ENCODE data around the gene KRTAP13-3. TPM values are rescaled to one million over a fixed set of nuclear protein-coding genes. Genes with fewer than 3 reads are reported as not detected.
A peak's percentile ranks its signal among the peaks of the same experiment; 100 is the strongest.

Gene KRTAP13-3, protein sequence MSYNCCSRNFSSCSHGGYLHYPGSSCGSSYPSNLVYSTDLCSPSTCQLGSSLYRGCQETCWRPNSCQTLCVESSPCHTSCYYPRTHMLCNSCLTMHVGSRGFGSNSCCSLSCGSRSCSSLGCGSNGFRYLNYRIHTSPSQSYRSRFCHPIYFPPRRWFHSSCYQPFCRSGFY
- total RNA-seq (not detected), polyA plus RNA-seq (not detected)

DNA sequence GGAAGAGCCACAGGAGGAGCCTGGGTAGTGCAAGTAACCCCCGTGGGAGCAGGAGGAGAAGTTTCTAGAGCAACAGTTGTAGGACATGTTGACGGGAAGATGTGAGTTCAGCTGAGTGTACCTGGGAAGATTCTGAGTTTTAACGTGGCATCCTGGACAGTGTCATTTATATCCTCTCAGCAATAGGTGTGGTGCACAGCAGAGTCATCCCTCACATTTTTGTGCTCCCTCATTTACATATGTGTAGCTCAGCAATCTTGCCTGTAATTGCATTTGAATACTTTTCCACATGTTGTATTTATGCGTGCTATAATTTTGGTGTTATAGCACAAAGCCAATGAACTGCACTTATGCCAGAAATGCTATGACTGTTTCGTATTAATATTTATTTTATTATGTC, at the start of gene KRTAP13-3:
Gene KRTAP13-3, minus strand, starts transcription at position 101 of the 400 bp plus-strand sequence. Its CDS starts 14 bp downstream, at position 87.
- no peaks in the 10 kb centered on the region for H3K4me1 ChIP-seq (ENCODE audit: control insufficient read depth, insufficient read depth, low read length, poor library complexity, severe bottlenecking)
- Mint-ChIP-seq H3K9me3 (peaks cover 0 to 2% (median 0%) of the 10 kb centered on the region in 7 donors), H3K36me3 (no peaks in the 10 kb centered on the region), H3K27ac (no peak within 1 kb of the TSS), H3K27me3 (no peaks in the 10 kb centered on the region), H3K4me1 (no peaks in the 10 kb centered on the region), H3K4me3 (no peak within 1 kb of the TSS)
- DNase-seq (no peak), ATAC-seq (ENCODE audit: low read depth in 2 of 2) (no peak)
- H3K4me3 ChIP-seq (ENCODE audit: low read depth, low read length), result no peak within 1 kb of the TSS
- no peaks in the 10 kb centered on the region for H3K36me3 ChIP-seq (ENCODE audit: control insufficient read depth, insufficient read depth, low read length)
- no peak within 1 kb of the TSS for H3K27ac ChIP-seq (ENCODE audit: insufficient read depth, low read length, poor library complexity, severe bottlenecking)
- H3K9me3 ChIP-seq (ENCODE audit: control insufficient read depth in 2 of 2, low read length in 2 of 2), result no peaks in the 10 kb centered on the region
- no peaks in the 10 kb centered on the region for H3K27me3 ChIP-seq (ENCODE audit: control insufficient read depth, insufficient read depth, low read length)

- no peaks in the 10 kb centered on the region for H3K27me3 Mint-ChIP-seq
- no peaks in the 10 kb centered on the region for H3K36me3 ChIP-seq (ENCODE audit: control insufficient read depth, insufficient read depth, low read length)
- H3K4me1 Mint-ChIP-seq, result no peaks in the 10 kb centered on the region
- no peaks in the 10 kb centered on the region for H3K4me1 ChIP-seq (ENCODE audit: control insufficient read depth, insufficient read depth, low read length, poor library complexity, severe bottlenecking)
- no peaks in the 10 kb centered on the region for H3K9me3 ChIP-seq (ENCODE audit: control insufficient read depth in 2 of 2, low read length in 2 of 2)
- H3K4me3 ChIP-seq (ENCODE audit: low read depth, low read length), result no peak overlapping the region
- H3K27me3 ChIP-seq (ENCODE audit: control insufficient read depth, insufficient read depth, low read length), result no peaks in the 10 kb centered on the region
- DNase-seq (no peak), ATAC-seq (ENCODE audit: low read depth in 2 of 2) (no peak)
- no peaks in the 10 kb centered on the region for H3K36me3 Mint-ChIP-seq
- no peak overlapping the region for H3K27ac Mint-ChIP-seq
- H3K4me3 Mint-ChIP-seq, result no peak overlapping the region
- no peak overlapping the region for H3K27ac ChIP-seq (ENCODE audit: insufficient read depth, low read length, poor library complexity, severe bottlenecking)
- H3K9me3 Mint-ChIP-seq, result peaks cover 0 to 3% (median 0%) of the 10 kb centered on the region in 7 donors
Observed at GRCh38 chr21:30468900-30469714, 43.4 kb upstream of the KRTAP13-3 start.

DNA sequence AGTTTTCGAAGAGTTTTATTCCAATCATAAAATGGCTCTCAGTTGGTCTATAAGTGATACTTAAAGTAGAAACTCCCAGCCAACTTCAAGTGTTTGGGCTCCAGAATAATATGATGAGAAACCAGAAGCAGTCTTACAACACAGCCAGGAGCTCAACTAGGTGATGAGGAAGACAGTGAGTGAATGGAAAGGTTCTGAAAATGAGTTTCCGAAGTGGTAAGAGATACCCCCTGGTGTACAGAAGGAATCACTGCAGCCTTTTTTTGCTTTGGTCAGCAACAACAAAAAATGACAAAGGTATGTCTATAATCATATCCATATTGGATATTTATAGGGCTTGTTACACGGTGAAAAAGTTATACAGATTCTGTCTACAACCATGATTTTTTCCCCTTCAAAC, 38.0 kb upstream of the KRTAP13-3 start:
- Mint-ChIP-seq H3K4me3 (no peak overlapping the region), H3K27me3 (no peaks in the 10 kb centered on the region), H3K9me3 (peaks cover 0 to 3% (median 0%) of the 10 kb centered on the region in 7 donors), H3K36me3 (no peaks in the 10 kb centered on the region), H3K27ac (no peak overlapping the region), H3K4me1 (no peaks in the 10 kb centered on the region)
- no peaks in the 10 kb centered on the region for H3K9me3 ChIP-seq (ENCODE audit: control insufficient read depth in 2 of 2, low read length in 2 of 2)
- no peaks in the 10 kb centered on the region for H3K36me3 ChIP-seq (ENCODE audit: control insufficient read depth, insufficient read depth, low read length)
- ATAC-seq (ENCODE audit: low read depth in 2 of 2) (no peak), DNase-seq (peak in 1 of 3 donors; percentile 2)
- no peak overlapping the region for H3K27ac ChIP-seq (ENCODE audit: insufficient read depth, low read length, poor library complexity, severe bottlenecking)
- no peak overlapping the region for H3K4me3 ChIP-seq (ENCODE audit: low read depth, low read length)
- H3K4me1 ChIP-seq (ENCODE audit: control insufficient read depth, insufficient read depth, low read length, poor library complexity, severe bottlenecking), result no peaks in the 10 kb centered on the region
- H3K27me3 ChIP-seq (ENCODE audit: control insufficient read depth, insufficient read depth, low read length), result no peaks in the 10 kb centered on the region

DNA sequence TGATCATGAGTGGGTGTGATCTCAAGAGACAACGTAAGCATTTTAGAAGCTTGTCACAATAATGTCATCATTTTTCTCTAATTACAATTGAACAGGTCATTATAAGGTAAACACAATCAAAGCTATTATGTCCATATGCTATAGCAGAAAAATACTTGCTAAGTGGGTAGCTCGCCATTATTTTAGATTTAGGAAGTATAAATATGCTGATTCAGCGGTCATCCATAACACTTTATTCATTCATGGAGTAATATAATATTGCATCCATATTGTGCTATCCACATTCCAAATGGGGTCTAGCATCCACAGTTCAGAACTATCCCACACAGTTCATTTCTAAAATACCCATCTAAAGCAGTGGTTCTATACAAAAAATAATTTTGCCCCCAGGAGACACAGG, 22.8 kb upstream of the KRTAP13-3 start:
- Mint-ChIP-seq H3K4me1 (no peaks in the 10 kb centered on the region), H3K27me3 (no peaks in the 10 kb centered on the region)
- no peak for ATAC-seq (ENCODE audit: low read depth in 2 of 2)

DNA sequence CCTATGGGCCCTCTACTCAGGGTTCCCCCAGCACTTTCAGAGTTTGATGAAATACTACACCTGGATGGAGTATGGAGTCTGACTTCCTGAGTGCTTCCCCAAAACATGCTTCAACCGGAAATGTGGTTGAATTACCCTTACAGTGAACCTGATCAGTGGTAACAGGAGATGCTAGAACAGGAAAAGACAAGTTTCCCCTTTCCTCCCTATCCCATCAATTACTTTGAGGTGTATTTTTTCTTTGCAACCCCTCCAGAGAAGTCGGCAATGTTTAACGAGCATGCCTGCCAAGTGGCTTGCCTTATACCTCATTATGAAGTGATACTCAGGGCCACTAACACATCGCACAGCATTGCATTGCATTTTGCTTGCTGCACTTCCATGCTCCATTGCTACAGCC, 21.3 kb upstream of the KRTAP13-3 start:
- Mint-ChIP-seq H3K27me3 (no peaks in the 10 kb centered on the region), H3K36me3 (no peaks in the 10 kb centered on the region), H3K27ac (no peak overlapping the region), H3K4me3 (no peak overlapping the region), H3K4me1 (no peaks in the 10 kb centered on the region), H3K9me3 (peaks cover 0 to 4% (median 0%) of the 10 kb centered on the region in 7 donors)
- Histone ChIP-seq H3K27ac (ENCODE audit: insufficient read depth, low read length, poor library complexity, severe bottlenecking) (no peak overlapping the region), H3K4me1 (ENCODE audit: control insufficient read depth, insufficient read depth, low read length, poor library complexity, severe bottlenecking) (no peaks in the 10 kb centered on the region), H3K4me3 (ENCODE audit: low read depth, low read length) (no peak overlapping the region), H3K9me3 (ENCODE audit: control insufficient read depth in 2 of 2, low read length in 2 of 2) (no peaks in the 10 kb centered on the region), H3K36me3 (ENCODE audit: control insufficient read depth, insufficient read depth, low read length) (no peaks in the 10 kb centered on the region), H3K27me3 (ENCODE audit: control insufficient read depth, insufficient read depth, low read length) (no peaks in the 10 kb centered on the region)
- DNase-seq, result no peak
- ATAC-seq (ENCODE audit: low read depth in 2 of 2), result no peak

More for the DNA sequence above, 22.8 kb upstream of the KRTAP13-3 start:
- no peak overlapping the region for H3K4me3 ChIP-seq (ENCODE audit: low read depth, low read length)
- Mint-ChIP-seq H3K4me3 (no peak overlapping the region), H3K36me3 (no peaks in the 10 kb centered on the region), H3K9me3 (peaks cover 0 to 4% (median 0%) of the 10 kb centered on the region in 7 donors), H3K27ac (no peak overlapping the region)
- H3K4me1 ChIP-seq (ENCODE audit: control insufficient read depth, insufficient read depth, low read length, poor library complexity, severe bottlenecking), result no peaks in the 10 kb centered on the region
- H3K27ac ChIP-seq (ENCODE audit: insufficient read depth, low read length, poor library complexity, severe bottlenecking), result no peak overlapping the region
- no peak for DNase-seq
- no peaks in the 10 kb centered on the region for H3K9me3 ChIP-seq (ENCODE audit: control insufficient read depth in 2 of 2, low read length in 2 of 2)
- no peaks in the 10 kb centered on the region for H3K36me3 ChIP-seq (ENCODE audit: control insufficient read depth, insufficient read depth, low read length)
- H3K27me3 ChIP-seq (ENCODE audit: control insufficient read depth, insufficient read depth, low read length), result no peaks in the 10 kb centered on the region

DNA sequence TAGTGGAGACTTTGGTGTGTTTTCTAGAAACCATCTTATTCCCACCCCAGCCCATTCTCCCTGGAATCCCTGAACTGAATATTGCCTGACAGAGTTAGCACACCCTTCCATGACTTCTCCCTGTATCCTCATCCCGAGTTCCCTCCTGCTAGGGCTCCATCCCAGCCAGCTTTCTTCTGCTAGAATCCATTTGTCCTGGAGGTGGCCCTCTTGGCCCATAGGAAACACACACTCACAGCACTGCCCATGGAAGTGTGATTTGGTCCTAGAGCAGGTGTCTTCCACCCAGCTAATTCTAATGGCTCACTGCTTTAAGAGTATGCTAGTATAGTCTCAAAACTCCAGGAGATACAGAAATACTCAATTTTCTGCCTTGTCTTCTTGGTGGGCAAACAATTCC, 18.5 kb upstream of the KRTAP13-3 start:
- Mint-ChIP-seq H3K9me3 (peaks cover 0 to 6% (median 0%) of the 10 kb centered on the region in 7 donors), H3K27ac (no peak overlapping the region), H3K4me1 (no peaks in the 10 kb centered on the region), H3K4me3 (no peak overlapping the region), H3K36me3 (no peaks in the 10 kb centered on the region), H3K27me3 (no peaks in the 10 kb centered on the region)
- Histone ChIP-seq H3K27me3 (ENCODE audit: control insufficient read depth, insufficient read depth, low read length) (no peaks in the 10 kb centered on the region), H3K4me1 (ENCODE audit: control insufficient read depth, insufficient read depth, low read length, poor library complexity, severe bottlenecking) (no peaks in the 10 kb centered on the region), H3K27ac (ENCODE audit: insufficient read depth, low read length, poor library complexity, severe bottlenecking) (no peak overlapping the region), H3K9me3 (ENCODE audit: control insufficient read depth in 2 of 2, low read length in 2 of 2) (no peaks in the 10 kb centered on the region), H3K36me3 (ENCODE audit: control insufficient read depth, insufficient read depth, low read length) (no peaks in the 10 kb centered on the region), H3K4me3 (ENCODE audit: low read depth, low read length) (no peak overlapping the region)
- ATAC-seq (ENCODE audit: low read depth in 2 of 2) (no peak), DNase-seq (no peak)

- H3K9me3 ChIP-seq (ENCODE audit: control insufficient read depth in 2 of 2, low read length in 2 of 2), result no peaks in the 10 kb centered on the region
- H3K27me3 ChIP-seq (ENCODE audit: control insufficient read depth, insufficient read depth, low read length), result no peaks in the 10 kb centered on the region
- ATAC-seq (ENCODE audit: low read depth in 2 of 2) (no peak), DNase-seq (no peak)
- no peak overlapping the region for H3K27ac Mint-ChIP-seq
- H3K4me1 ChIP-seq (ENCODE audit: control insufficient read depth, insufficient read depth, low read length, poor library complexity, severe bottlenecking), result no peaks in the 10 kb centered on the region
- H3K36me3 Mint-ChIP-seq, result no peaks in the 10 kb centered on the region
- H3K27me3 Mint-ChIP-seq, result no peaks in the 10 kb centered on the region
- H3K4me1 Mint-ChIP-seq, result no peaks in the 10 kb centered on the region
- H3K4me3 ChIP-seq (ENCODE audit: low read depth, low read length), result no peak overlapping the region
- no peaks in the 10 kb centered on the region for H3K36me3 ChIP-seq (ENCODE audit: control insufficient read depth, insufficient read depth, low read length)
- H3K9me3 Mint-ChIP-seq, result peaks cover 0 to 6% (median 0%) of the 10 kb centered on the region in 7 donors
- no peak overlapping the region for H3K27ac ChIP-seq (ENCODE audit: insufficient read depth, low read length, poor library complexity, severe bottlenecking)
- no peak overlapping the region for H3K4me3 Mint-ChIP-seq
Observed at GRCh38 chr21:30443226-30443625, 17.5 kb upstream of the KRTAP13-3 start.

- Mint-ChIP-seq H3K4me1 (no peaks in the 10 kb centered on the region), H3K4me3 (no peak within 1 kb of the TSS), H3K27me3 (peaks cover 7% of the 10 kb centered on the region), H3K27ac (no peak within 1 kb of the TSS), H3K9me3 (peaks cover 0 to 3% (median 1%) of the 10 kb centered on the region in 7 donors), H3K36me3 (no peaks in the 10 kb centered on the region)
- Histone ChIP-seq H3K4me1 (ENCODE audit: control insufficient read depth, insufficient read depth, low read length, poor library complexity, severe bottlenecking) (no peaks in the 10 kb centered on the region), H3K36me3 (ENCODE audit: control insufficient read depth, insufficient read depth, low read length) (no peaks in the 10 kb centered on the region), H3K9me3 (ENCODE audit: control insufficient read depth in 2 of 2, low read length in 2 of 2) (no peaks in the 10 kb centered on the region), H3K4me3 (ENCODE audit: low read depth, low read length) (no peak within 1 kb of the TSS), H3K27me3 (ENCODE audit: control insufficient read depth, insufficient read depth, low read length) (no peaks in the 10 kb centered on the region), H3K27ac (ENCODE audit: insufficient read depth, low read length, poor library complexity, severe bottlenecking) (no peak within 1 kb of the TSS)
- ATAC-seq (ENCODE audit: low read depth in 2 of 2) (no peak), DNase-seq (no peak)
Observed at GRCh38 chr21:30439975-30440374, 14.2 kb upstream of the KRTAP13-3 start, which contains the start of gene KRTAP15-1. Gene KRTAP15-1 (plus strand): TSS chr21:30440275. CDS start chr21:30440328, 53 bp downstream.

Data from CD4-positive, CD25-positive, alpha-beta regulatory T cell (primary cell).